Measurements from ENCODE around the gene VGLL2.

VGLL2 gene

GRCh38 chr6:117298941-117299340 lies 33.6 kb downstream of the VGLL2 start:
- in situ Hi-C loops (cut with MboI; ENCODE audit: low pct_unique_long_range_greater_than_20kb, low sequenced_read_pairs, unreplicated experiment), result no loop called here
- no peak for TF ChIP-seq CTCF (IDR thresholded peaks at IDR 0.05; ENCODE audit: extremely low read depth, insufficient read depth, missing control alignments)
- DNase-seq (ENCODE audit: low spot score), result no peak

- in situ Hi-C loops (cut with MboI; ENCODE audit: low pct_unique_long_range_greater_than_20kb, low sequenced_read_pairs, unreplicated experiment), result no loop called here
- no peak for DNase-seq (ENCODE audit: low spot score)
- TF ChIP-seq CTCF (IDR thresholded peaks at IDR 0.05; ENCODE audit: extremely low read depth, insufficient read depth, missing control alignments), result no peak
Observed at GRCh38 chr6:117303323-117303722, 38.0 kb downstream of the VGLL2 start.

GRCh38 chr6:117304446-117304845 lies 39.1 kb downstream of the VGLL2 start:
- TF ChIP-seq CTCF (IDR thresholded peaks at IDR 0.05; ENCODE audit: extremely low read depth, insufficient read depth, missing control alignments), result no peak
- in situ Hi-C loops (cut with MboI; ENCODE audit: low pct_unique_long_range_greater_than_20kb, low sequenced_read_pairs, unreplicated experiment), result no loop called here
- DNase-seq (ENCODE audit: low spot score), result no peak

- in situ Hi-C loops (cut with MboI; ENCODE audit: low pct_unique_long_range_greater_than_20kb, low sequenced_read_pairs, unreplicated experiment), result no loop called here
- no peak for TF ChIP-seq CTCF (IDR thresholded peaks at IDR 0.05; ENCODE audit: extremely low read depth, insufficient read depth, missing control alignments)
- DNase-seq (ENCODE audit: low spot score), result no peak
Observed at GRCh38 chr6:117306227-117306790, 41.0 kb downstream of the VGLL2 start.

- in situ Hi-C loops (cut with MboI; ENCODE audit: low pct_unique_long_range_greater_than_20kb, low sequenced_read_pairs, unreplicated experiment), result no loop called here
Observed at GRCh38 chr6:117307655-117308054, 42.3 kb downstream of the VGLL2 start.

GRCh38 chr6:117309069-117309468 lies 43.7 kb downstream of the VGLL2 start:
- in situ Hi-C loops (cut with MboI; ENCODE audit: low pct_unique_long_range_greater_than_20kb, low sequenced_read_pairs, unreplicated experiment), result no loop called here
- no peak for TF ChIP-seq CTCF (IDR thresholded peaks at IDR 0.05; ENCODE audit: extremely low read depth, insufficient read depth, missing control alignments)
- no peak for DNase-seq (ENCODE audit: low spot score)

More at GRCh38 chr6:117307655-117308054, 42.3 kb downstream of the VGLL2 start:
- no peak for DNase-seq (ENCODE audit: low spot score)
- no peak for TF ChIP-seq CTCF (IDR thresholded peaks at IDR 0.05; ENCODE audit: extremely low read depth, insufficient read depth, missing control alignments)

GRCh38 chr6:117309611-117310010 lies 44.3 kb downstream of the VGLL2 start:
- no peak for DNase-seq (ENCODE audit: low spot score)
- in situ Hi-C loops (cut with MboI; ENCODE audit: low pct_unique_long_range_greater_than_20kb, low sequenced_read_pairs, unreplicated experiment), result no loop called here
- TF ChIP-seq CTCF (IDR thresholded peaks at IDR 0.05; ENCODE audit: extremely low read depth, insufficient read depth, missing control alignments), result no peak
